ENCODE data around the gene LRP2BP. TPM values are rescaled to one million over a fixed set of nuclear protein-coding genes. Genes with fewer than 3 reads are reported as not detected.

LRP2BP gene
- total and polyA plus RNA-seq, 2 of the 13 experiments (the other 11 are each of a cell fraction or from before 2014, with no cell fraction given), result 0.22 to 0.29 TPM

- TF ChIP-seq ZNF512B (CRISPR knock-in tag; IDR thresholded peaks at IDR 0.05; ENCODE audit: borderline replicate concordance) (0 out of 2 replicates have a peak, but pooled peaks have one; percentile 54), TFDP2 (CRISPR knock-in tag; IDR thresholded peaks at IDR 0.05) (no peak), ZNF335 (CRISPR knock-in tag; IDR thresholded peaks at IDR 0.05) (peak; percentile 54; the same call in 1 of the 2 replicates), AFF4 (CRISPR knock-in tag; IDR thresholded peaks at IDR 0.05) (0 out of 2 replicates have a peak, but pooled peaks have one; percentile 31), TP53 (CRISPR knock-in tag; conservative IDR thresholded peaks at IDR 0.05) (no peak; the same call in 1 of the 2 replicates), GTF3A (CRISPR knock-in tag; conservative IDR thresholded peaks at IDR 0.05) (0 out of 2 replicates have a peak, but pooled peaks have one; percentile 40), ZNF564 (CRISPR knock-in tag; IDR thresholded peaks at IDR 0.05) (0 out of 2 replicates have a peak, but pooled peaks have one; percentile 29), ZNF674 (CRISPR knock-in tag; IDR thresholded peaks at IDR 0.05; ENCODE audit: low read depth) (no peak), ZNF850 (CRISPR knock-in tag; conservative IDR thresholded peaks at IDR 0.05) (peak; percentile 14; the same call in 1 of the 2 replicates), ZBTB46 (CRISPR knock-in tag; IDR thresholded peaks at IDR 0.05; ENCODE audit: borderline replicate concordance) (no peak), KMT2B (CRISPR knock-in tag; IDR thresholded peaks at IDR 0.05) (peak; percentile 80), ZNF331 (CRISPR knock-in tag; IDR thresholded peaks at IDR 0.05) (peak; percentile 3; the same call in 1 of the 2 replicates), TOE1 (CRISPR knock-in tag; IDR thresholded peaks at IDR 0.05) (0 out of 2 replicates have a peak, but pooled peaks have one; percentile 13), PPARG (CRISPR knock-in tag; conservative IDR thresholded peaks at IDR 0.05) (0 out of 2 replicates have a peak, but pooled peaks have one; percentile 9), HIC2 (CRISPR knock-in tag; IDR thresholded peaks at IDR 0.05; ENCODE audit: low read depth) (0 out of 2 replicates have a peak, but pooled peaks have one; percentile 14), RFX1 (IDR thresholded peaks at IDR 0.05) (peak; percentile 77), RBM22 (optimal IDR thresholded peaks at IDR 0.05; ENCODE audit: low read length) (peak; percentile 15)
These were observed 1.1 kb upstream of the LRP2BP start, which contains the start of gene ANKRD37 (continued) for GRCh38 chr4:185396724-185397385.

All from HepG2 (cell line).